ENCODE data around the gene C9orf152.

The C9orf152 gene

DNA sequence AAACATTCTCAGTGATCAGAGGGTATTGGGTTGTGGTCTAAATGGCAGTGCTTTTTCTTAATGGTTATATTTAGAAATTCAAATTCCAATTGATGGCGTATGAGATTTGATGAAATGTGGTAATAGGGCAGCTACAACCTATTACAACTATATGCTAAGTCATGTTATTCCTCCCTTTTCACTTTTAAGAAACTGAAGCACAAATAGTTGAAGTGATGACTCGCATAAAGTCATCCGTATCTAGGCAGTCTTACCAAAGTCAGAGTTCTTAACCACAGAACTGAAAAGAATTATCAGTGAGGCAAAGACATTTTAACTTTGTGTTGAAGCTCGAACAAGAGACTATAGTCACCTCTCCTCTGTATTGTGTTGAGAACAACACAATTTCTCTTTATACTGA is 28.2 kb downstream of the C9orf152 start:
- DNase-seq, result no peak

DNA sequence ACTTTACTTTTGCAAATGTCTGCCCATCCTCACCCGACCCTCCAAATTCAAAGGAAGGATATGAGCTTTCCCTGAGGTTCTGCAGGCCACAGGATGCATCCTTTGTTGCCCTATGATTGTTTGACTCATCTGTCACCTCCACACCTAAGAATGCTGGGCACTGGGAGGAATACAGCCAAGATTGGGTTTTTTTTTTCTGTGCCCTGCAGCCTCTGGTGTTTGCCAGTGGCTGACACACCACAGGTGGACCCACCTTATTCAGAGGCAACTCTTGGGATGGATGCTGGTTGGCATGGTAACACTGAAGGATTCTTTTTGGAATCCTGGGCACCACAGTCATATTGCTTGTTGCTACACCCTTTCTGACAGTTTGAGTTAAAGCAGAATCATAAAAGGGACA is 29.7 kb downstream of the C9orf152 start:
- no peak for DNase-seq

DNA sequence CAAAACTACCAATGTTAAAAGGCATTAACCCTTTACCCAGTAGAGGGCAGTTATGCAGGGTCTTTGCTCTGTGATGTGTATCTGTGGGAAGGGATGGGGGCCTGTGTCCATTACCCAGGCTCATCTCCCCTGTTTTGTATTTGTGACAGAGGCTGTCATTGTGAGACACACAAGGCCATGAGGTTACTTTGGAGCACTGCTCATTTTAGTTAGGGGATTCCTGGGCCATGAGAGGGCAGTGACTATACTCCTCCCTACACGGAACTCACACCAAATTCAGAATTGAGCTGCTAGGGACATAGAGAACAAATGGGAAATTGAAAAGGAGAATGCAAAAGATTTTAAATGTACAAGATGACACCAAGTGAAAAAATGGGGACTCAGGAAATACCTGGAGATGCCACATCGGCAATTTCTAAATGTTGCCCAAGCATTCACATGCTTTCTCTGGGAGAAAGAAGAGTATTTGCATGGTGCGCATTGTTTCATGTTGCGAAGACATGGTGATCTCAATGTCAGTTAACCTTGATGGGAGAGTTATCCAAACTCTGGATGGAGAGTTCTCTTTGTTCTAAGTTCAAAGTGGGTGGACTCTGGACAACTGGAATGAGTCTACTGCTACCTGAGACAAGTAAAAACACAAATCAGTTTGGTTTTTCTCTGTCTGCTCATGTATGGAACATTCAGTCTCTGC is 32.5 kb downstream of the C9orf152 start:
- DNase-seq, result no peak

DNA sequence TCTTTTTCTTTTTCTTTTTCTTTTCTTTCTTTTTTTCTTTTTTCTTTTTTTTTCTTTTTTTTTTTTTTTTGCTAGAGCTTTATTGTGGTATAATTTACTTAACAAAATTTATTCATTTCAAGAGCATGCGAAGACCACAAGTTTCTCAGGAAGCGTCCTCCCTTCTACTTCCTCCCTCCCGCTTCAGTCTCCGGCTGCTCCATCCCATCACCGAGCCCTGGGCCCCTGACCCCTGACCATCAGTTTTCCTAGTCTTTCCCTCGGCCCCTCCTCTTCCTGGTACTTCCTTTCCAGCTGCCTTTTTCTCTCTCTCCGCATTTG is 34.7 kb downstream of the C9orf152 start:
- DNase-seq, result no peak

DNA sequence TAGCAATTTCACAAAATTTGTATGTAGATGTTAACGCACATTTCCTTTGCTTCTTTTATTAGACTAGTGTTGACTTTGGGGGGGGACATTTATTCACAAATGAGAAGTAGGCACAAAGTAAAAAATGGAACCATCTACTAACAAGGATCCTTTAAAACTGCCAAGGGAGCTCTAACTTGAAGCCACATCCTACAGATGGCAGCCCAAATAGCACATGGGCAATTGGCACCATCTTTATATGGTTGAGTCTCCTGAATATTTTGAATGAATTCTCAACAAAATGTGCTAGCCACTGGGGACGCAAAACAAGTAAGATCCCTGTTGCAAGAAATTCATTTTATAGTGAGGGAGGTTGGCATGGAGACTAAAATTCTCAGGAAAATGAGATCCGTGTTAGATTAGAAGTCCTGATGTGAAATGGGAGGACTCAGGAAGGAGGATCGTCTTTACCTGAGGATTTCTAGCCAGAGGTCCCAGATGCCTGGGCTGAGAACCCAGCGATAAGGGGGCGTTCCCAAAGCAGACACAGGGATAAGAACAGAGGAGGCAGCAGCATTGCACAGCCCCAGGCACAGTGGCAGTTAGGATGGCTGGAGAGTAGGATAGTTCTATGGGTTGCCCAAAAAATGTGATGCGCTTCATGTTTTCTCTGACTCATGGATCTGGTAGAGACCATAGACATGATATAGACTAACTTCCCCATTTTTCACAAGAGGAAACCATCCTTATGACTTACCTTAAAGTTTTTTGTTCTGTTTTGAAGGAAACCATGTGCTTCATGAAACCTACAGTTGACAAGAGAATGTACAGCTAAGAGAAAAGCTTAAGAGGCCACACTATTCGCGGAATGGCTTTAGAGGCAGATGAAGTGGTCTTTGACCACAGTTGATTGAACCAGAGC is 37.4 kb downstream of the C9orf152 start:
- no peak for DNase-seq

DNA sequence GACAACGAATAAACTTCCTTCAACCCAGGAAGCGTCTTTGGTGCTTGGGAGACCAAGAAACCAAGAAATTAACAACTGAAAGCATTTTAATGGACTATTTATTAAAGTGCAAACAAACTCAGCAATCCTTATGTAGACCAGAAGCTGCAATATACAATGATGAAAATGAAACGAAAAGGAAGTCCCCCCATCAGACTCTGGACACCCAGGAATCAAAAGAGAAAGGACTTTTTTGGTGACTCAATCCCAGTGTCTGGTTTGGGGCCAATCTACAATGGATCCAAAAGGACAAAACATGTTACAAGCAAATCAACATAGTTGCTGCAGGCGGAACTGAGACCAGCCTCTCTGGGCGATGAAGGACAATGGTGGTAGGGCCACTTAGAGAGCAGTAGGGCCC is 39.5 kb downstream of the C9orf152 start:
- DNase-seq, result no peak

DNA sequence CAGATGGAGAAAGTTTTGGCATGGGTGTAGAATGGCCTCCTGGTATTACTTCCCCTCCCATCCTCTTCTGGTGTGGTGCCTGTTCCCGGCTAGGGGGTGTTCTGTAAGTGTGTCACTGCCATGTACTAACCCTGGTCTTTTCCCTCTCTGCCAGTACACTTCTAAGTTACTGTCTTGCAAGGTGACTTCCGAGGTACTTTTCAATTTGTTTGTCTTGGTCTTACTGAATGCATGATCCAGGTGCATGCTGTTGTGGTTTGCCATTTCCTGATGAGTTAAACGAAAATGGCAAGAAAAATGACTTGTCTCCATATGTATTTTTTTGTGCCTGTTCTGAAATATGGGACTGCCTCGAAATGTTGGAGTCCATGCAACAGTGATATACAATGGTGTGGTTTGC is 46.0 kb downstream of the C9orf152 start:
- no peak for DNase-seq

DNA sequence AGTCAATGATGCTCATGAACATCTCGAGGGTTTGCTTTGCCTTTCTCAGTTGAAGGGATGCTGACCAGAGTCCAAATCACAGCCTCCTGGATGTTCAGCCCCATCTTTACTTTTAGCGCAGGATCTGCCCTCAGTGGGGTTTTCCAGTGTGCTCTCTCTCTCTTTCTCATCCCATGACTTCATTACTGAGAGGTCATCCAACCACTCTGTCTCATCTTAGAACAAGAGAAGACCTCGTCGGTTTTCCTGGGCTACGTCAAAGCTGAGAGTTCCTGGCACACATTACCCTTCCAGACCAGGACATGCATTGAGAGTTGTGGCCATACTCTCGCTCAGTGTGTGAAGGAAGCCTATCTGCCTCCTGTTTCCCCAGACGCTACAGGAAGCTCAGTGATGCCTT is 47.3 kb downstream of the C9orf152 start:
- no peak for DNase-seq

DNA sequence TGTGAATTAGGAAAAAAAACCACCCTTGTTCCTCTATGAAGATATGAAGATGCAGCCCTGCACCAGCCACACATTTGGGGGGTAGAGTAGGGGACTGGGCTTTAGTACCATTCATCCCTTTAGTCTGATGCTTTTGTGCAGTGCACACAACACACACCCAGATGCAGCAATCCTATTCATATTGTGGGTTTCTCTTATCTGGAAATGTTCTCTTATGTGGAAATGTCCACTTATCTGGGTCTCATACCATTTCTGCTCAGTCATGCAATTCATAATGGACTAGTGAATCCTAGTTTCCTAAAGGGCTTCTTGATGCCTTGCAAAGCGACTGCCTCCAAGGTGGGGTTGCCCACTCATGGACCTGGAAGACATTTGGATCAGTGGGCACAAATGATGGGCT is 47.8 kb downstream of the C9orf152 start:
- DNase-seq, result no peak

DNA sequence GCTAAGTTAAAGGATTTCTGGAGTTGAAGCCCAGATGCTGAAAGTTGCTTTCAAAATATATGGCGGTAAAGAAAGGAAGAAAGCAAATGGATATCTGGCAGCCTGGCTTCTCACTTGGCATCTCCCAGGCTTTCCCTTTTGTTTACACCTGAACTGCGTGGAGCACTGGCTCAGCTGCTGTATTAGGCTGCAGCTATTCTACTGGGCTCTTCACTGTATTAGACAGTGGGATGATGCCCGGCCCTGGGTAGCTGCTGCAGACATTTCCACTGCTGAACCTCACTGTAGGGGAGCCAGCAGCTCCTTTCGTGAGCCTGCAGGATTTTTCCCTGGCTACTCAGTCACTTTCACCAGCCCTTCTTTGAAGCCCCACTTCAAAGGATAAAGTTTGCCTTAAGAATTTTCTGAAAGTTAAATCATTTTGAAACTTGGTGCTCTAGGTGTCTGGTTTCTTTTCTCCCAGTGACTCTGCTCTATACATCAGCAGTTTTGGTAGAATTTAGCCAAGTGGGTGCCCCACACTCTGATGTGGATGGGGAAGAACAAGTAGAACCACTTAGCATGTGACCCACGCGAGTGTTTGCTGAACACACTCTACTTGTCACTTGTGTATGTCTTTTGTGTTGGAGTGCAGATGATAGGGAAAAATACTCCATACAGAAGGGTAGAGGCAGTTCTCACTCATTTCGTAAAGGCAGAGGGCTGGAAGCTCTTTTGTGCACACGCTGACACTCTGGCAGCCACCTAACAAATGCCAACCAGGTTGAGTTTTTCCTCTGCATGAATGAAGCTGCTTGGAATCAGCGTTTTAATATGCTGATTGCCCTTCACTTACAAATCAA is 49.9 kb downstream of the C9orf152 start:
- DNase-seq, result no peak

DNA sequence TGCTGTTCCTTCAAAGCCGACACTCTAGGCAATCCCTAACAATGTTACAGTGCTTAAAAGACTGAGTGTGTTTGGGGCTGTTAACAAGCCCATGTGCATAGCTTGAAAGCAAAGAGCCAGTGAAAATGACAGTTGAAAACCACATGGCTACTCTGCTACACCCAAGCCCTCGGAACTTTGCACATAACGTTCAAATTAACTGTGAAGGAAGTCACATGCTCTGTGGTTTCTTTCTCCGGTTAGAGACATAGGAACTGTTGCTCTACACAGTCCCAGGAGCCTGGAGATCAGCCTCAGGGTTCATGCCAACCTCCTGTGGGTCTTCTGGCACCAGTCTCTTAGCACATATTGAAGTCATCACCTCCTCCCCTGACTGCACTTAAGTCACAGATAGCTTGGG is 51.1 kb downstream of the C9orf152 start:
- no peak for DNase-seq

DNA sequence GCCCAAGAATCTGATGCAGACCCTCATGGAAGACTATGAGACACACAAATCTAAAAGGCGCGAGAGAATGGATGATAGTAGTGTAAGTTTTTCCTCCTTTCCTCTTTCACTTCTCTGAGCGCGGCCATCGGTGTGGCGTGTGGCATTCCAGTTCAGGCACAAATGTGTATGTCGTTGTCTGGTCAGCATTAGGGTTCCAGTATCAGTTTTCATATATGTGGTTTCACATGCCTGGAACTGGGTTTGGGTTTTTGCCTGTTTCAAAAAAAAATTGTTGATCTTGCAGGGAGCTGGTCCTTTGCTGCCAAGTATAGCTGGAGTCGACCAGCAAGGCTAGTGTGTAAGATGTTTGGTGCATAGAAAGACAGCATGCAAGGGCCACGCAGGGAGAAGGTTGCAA is 51.5 kb downstream of the C9orf152 start:
- DNase-seq, result no peak

DNA sequence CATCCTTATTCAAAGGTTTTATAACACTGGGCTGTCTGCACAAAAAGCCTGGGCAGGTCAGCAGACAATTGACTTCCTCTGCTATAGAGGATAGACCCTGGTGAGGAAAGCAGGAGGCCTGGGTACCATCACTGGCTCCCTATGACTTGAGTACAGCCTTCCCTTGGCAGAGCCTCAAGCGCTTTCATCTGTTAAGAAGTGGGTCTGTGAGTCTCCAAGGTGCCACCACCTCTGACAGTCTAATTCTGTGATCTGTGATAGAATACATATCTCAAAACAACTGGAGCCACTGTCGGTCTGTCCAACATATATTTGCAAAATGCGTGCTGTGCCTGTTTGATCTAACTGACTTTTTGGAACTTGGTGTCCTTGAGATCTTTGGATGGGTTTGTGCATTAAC is 52.2 kb downstream of the C9orf152 start:
- DNase-seq, result no peak

DNA sequence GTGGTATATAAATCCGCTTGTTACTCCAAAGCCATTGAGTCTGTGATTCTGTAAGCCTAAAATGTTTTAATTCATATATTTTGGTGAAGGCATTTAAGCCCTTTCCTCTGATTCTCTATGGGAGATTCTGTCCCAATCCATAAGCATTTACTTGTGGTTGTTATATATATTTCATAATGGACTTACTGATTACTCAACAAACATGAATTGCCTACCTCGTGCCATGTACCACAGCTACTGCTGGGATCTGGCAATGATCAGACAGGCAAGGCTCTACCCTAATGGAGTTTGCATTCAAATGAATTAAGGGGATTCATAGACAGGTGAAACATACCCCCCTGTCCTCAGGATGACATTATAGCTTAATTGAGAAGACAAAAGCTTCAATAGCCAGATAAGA is 54.5 kb downstream of the C9orf152 start:
- DNase-seq, result no peak

DNA sequence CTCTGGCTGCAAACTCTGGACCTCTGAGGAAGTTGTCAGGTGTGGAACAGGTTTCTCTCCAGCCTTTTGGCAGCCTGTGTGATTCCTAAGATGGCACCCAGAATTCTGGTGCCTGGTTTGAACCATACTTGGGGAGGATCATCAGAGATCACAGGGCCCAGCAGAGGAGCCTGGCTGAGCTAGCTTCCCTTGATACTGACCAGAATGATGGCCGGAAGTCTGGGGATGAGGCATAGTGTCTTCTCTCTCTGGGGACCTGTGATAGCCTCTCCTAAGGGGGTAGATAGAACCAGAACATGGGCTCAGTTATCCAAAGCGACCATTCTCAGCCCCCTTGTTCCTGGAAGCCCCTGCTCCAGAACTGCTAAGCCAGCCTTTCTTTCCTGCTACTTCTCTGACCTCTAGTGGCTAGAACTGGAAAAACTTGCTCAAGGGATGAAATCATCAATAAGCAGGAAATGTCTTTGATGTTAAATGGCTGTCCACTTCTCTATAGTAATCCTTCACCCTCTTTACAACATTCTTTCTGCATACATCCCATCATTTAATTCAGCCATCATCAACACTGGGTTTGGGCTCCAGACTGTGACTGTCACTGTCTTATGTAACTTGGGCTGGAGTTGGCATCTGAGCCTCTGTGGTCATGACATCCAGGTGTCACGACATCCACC is 55.1 kb downstream of the C9orf152 start:
- no peak for DNase-seq

Measured in cerebellar nuclear complex (tissue), 1 donor.